ENCODE results near the gene ALDOB. TPM values are rescaled to one million over a fixed set of nuclear protein-coding genes. Genes with fewer than 3 reads are reported as not detected.

Gene ALDOB
- total and polyA plus RNA-seq, 2 experiments from 2014 or later, result not detected

GRCh38 chr9:101445353-101446029 lies 9.9 kb upstream of the ALDOB start:
- Histone ChIP-seq H2AFZ (peak overlapping the region; percentile 56; the same call in 1 of the 2 replicates), H3K4me1 (ENCODE audit: insufficient read depth) (0 out of 2 replicates have a peak, but pooled peaks cover 3% of the 10 kb centered on the region), H3K4me2 (no peak overlapping the region), H3K27ac (ENCODE audit: low read depth) (no peak overlapping the region), H3F3A (replicated peaks; ENCODE audit: low read depth) (no peaks in the 10 kb centered on the region), H3K9me2 (ENCODE audit: insufficient read depth) (no peaks in the 10 kb centered on the region), H4K20me1 (replicated peaks; ENCODE audit: insufficient read depth) (no peaks in the 10 kb centered on the region), H3K36me3 (ENCODE audit: insufficient read depth) (no peaks in the 10 kb centered on the region), H3K27me3 (ENCODE audit: insufficient read depth) (no peaks in the 10 kb centered on the region), H3K79me2 (replicated peaks; ENCODE audit: insufficient read depth) (no peaks in the 10 kb centered on the region), H3K4me3 (no peak overlapping the region)
- H3K4me3 Mint-ChIP-seq, result no peak overlapping the region
- ATAC-seq (no peak), DNase-seq (ENCODE audit: low spot score) (no peak)
- TF ChIP-seq CTCF (conservative IDR thresholded peaks at IDR 0.05; ENCODE audit: low read depth in 2 of 2), result no peak
- no peak for TF ChIP-seq EZH2phosphoT487 (IDR thresholded peaks at IDR 0.05; ENCODE audit: unreplicated experiment)
- TF ChIP-seq ETS1 (IDR thresholded peaks at IDR 0.05), result no peak
- TF ChIP-seq STAT1 (IDR thresholded peaks at IDR 0.05; ENCODE audit: unreplicated experiment), result no peak
- no peak for TF ChIP-seq JUNB (IDR thresholded peaks at IDR 0.05; ENCODE audit: unreplicated experiment)
- TF ChIP-seq CREB1 (CRISPR knock-in tag; IDR thresholded peaks at IDR 0.05; ENCODE audit: low read depth), result no peak
- TF ChIP-seq REST (IDR thresholded peaks at IDR 0.05; ENCODE audit: unreplicated experiment), result no peak
- no peak for TF ChIP-seq POLR2AphosphoS5 (IDR thresholded peaks at IDR 0.05; ENCODE audit: low read depth)
- no peak for TF ChIP-seq ZNF462 (CRISPR knock-in tag; IDR thresholded peaks at IDR 0.05)
- TF ChIP-seq ZNF114 (CRISPR knock-in tag; IDR thresholded peaks at IDR 0.05), result no peak
- TF ChIP-seq EZH2 (IDR thresholded peaks at IDR 0.05; ENCODE audit: low read depth, unreplicated experiment), result no peak
- no peak for TF ChIP-seq ZNF331 (CRISPR knock-in tag; IDR thresholded peaks at IDR 0.05; ENCODE audit: low read depth)
- no peak for TF ChIP-seq NANOG (IDR thresholded peaks at IDR 0.05; ENCODE audit: borderline replicate concordance)
- peaks cover 7% of the 10 kb centered on the region for H3K4me1 Mint-ChIP-seq
- H3K27ac Mint-ChIP-seq, result no peak overlapping the region
- H3K27me3 Mint-ChIP-seq (ENCODE audit: insufficient read depth, low read depth, poor library complexity), result peaks cover 4% of the 10 kb centered on the region
- H3K36me3 Mint-ChIP-seq (ENCODE audit: low read depth), result no peaks in the 10 kb centered on the region
- no peaks in the 10 kb centered on the region for H3K9me3 Mint-ChIP-seq
